SK-MEL-5 (cell line): ENCODE data around the gene ARHGEF17. TPM values are rescaled to one million over a fixed set of nuclear protein-coding genes. Genes with fewer than 3 reads are reported as not detected.

Experiments
- DNase-seq: peaks from one replicate; pipeline ENCODE4 v3.0.0-alpha.2; 2016; ENCODE audit warnings: low read depth, low spot score
- in situ Hi-C: cut with HindIII; loops from 2 replicates; pipeline ENCODE4 v1.10.0; 2016; ENCODE audit warnings: low sequenced_read_pairs, high pct_unique_total_duplicates, low pct_unique_long_range_greater_than_20kb
- total RNA-seq: library from RNA; depleted of rRNA; stranded (reverse); fragments of >200 nt; shearing (Covaris generic); gene quantifications from 2 replicates; pipeline ENCODE4 v1.2.3, GENCODE V29; 2014

Gene ARHGEF17
- total RNA-seq, 1 experiment from 2014 or later = 1.5 TPM

GRCh38 chr11:73389916-73390315 lies 81.8 kb downstream of the ARHGEF17 start:
- no peak for DNase-seq
- in situ Hi-C loops = no loop called here

GRCh38 chr11:73390601-73391565 lies 82.8 kb downstream of the ARHGEF17 start:
- DNase-seq = no peak
- in situ Hi-C loops = no loop called here

GRCh38 chr11:73391665-73392064 lies 83.6 kb downstream of the ARHGEF17 start:
- DNase-seq = no peak
- in situ Hi-C loops = no loop called here

GRCh38 chr11:73392108-73393010 lies 84.3 kb downstream of the ARHGEF17 start:
- in situ Hi-C loops = no loop called here
- DNase-seq = no peak

GRCh38 chr11:73393011-73393380 lies 84.9 kb downstream of the ARHGEF17 start:
- in situ Hi-C loops = no loop called here
- DNase-seq = no peak

- peak; percentile 88 for DNase-seq
- in situ Hi-C loops = no loop called here
Observed at GRCh38 chr11:73393479-73394415, 85.7 kb downstream of the ARHGEF17 start.

- DNase-seq = no peak
- in situ Hi-C loops = no loop called here
Observed at GRCh38 chr11:73394416-73395296, 86.6 kb downstream of the ARHGEF17 start.

- in situ Hi-C loops = no loop called here
Observed at GRCh38 chr11:73395297-73396208, 87.5 kb downstream of the ARHGEF17 start.

GRCh38 chr11:73396251-73396930 lies 88.3 kb downstream of the ARHGEF17 start:
- in situ Hi-C loops = no loop called here
- DNase-seq = no peak

More at GRCh38 chr11:73395297-73396208, 87.5 kb downstream of the ARHGEF17 start:
- no peak for DNase-seq

- DNase-seq = no peak
- in situ Hi-C loops = no loop called here
Observed at GRCh38 chr11:73396985-73397384, 88.9 kb downstream of the ARHGEF17 start.

- no peak for DNase-seq
- in situ Hi-C loops = no loop called here
Observed at GRCh38 chr11:73397468-73398131, 89.5 kb downstream of the ARHGEF17 start.

- no peak for DNase-seq
- in situ Hi-C loops = no loop called here
Observed at GRCh38 chr11:73398132-73398526, 90.1 kb downstream of the ARHGEF17 start.

- no peak for DNase-seq
- in situ Hi-C loops = no loop called here
Observed at GRCh38 chr11:73398721-73399120, 90.6 kb downstream of the ARHGEF17 start.

GRCh38 chr11:73399159-73399590 lies 91.1 kb downstream of the ARHGEF17 start:
- DNase-seq = no peak
- in situ Hi-C loops = no loop called here

GRCh38 chr11:73399636-73400035 lies 91.6 kb downstream of the ARHGEF17 start:
- in situ Hi-C loops = no loop called here
- no peak for DNase-seq
